AG10803 (cell line): ENCODE data around the gene PAPSS2.

Experiments
- DNase-seq: peaks from one replicate; pipeline ENCODE4 v3.0.0; 2010; ENCODE audit warnings: low read depth
- H3K4me3 ChIP-seq: 2 replicates; pipeline ENCODE4 v1.5.1; 2011; ENCODE audit warnings: mild to moderate bottlenecking, low read length, control low read depth
- TF ChIP-seq, protein P1 (sequence below): conservative IDR thresholded peaks from 2 replicates; pipeline ENCODE4 v1.5.1; 2011; ENCODE audit warnings: mild to moderate bottlenecking, low read length, control low read depth, inconsistent platforms

Gene PAPSS2

DNA sequence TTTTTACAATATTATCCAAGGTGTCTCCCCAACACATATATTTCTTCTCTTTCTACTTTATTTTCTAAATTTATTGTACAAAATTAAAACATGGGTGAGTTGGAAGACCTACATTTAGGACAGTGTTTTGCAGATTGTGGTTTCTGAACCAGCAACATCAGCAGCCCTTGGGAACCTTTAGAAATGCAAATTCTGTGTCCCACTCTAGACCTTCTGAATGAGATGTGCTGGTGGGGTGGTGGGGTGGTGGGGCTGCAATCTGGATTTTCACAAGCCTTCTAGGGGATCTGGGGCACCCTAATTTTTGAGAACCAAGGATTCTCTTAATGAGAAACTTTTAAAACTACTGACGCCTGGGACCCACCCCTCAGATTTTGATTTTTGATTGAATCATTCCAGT is 7.4 kb upstream of the PAPSS2 start:
- H3K4me3 ChIP-seq, result no peak overlapping the region
- DNase-seq, result no peak
- TF ChIP-seq, protein P1, sequence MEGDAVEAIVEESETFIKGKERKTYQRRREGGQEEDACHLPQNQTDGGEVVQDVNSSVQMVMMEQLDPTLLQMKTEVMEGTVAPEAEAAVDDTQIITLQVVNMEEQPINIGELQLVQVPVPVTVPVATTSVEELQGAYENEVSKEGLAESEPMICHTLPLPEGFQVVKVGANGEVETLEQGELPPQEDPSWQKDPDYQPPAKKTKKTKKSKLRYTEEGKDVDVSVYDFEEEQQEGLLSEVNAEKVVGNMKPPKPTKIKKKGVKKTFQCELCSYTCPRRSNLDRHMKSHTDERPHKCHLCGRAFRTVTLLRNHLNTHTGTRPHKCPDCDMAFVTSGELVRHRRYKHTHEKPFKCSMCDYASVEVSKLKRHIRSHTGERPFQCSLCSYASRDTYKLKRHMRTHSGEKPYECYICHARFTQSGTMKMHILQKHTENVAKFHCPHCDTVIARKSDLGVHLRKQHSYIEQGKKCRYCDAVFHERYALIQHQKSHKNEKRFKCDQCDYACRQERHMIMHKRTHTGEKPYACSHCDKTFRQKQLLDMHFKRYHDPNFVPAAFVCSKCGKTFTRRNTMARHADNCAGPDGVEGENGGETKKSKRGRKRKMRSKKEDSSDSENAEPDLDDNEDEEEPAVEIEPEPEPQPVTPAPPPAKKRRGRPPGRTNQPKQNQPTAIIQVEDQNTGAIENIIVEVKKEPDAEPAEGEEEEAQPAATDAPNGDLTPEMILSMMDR, result no peak

DNA sequence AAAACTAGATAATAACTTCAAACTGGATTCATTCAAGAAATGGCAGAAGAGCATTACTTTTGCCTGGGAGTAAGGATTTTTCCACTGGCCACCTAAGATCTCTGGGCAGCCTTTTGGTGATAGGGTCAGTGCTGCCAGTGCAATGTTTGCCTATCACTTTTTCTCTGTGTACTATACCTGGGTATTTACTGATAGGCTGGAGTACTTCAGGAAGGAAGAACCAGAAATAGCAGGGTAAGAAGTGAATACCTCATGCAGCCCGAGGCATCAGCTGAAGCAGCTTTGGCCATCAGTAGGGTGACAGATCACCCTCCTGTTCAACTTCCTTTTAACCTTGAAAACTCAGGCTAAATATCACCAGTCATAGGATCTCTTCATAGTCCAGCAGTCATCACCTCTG is 5.5 kb upstream of the PAPSS2 start:
- TF ChIP-seq, protein P1, result no peak
- no peak overlapping the region for H3K4me3 ChIP-seq
- DNase-seq, result no peak

DNA sequence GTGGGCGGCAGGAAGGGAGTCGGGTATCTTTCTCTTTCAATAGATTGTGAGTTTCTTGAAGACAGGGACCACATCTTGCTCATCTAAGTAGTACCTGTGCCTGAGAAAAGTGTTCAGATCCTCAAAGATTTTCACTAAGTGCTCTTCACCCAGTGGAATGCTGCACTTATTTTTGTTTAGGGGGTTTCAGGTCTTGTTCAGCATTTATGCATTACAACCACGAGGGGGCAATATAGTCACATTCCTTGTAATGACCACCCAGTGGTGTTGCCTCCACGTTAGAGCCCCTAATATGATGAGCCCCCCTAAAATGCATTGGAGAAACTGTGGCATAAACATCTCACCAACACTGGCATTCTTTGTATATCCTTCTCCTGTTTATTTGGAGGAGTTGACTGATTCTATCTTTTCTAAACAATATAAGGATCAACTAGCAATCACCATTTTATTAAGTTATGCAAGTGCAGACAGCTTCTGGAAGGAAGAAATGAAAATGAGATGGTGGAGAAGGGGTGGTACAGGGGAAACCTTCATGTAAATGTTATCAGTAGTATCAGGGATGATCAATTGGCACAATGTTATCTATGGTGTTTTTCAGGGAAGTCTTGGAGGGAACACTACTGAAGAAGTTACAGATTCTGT is 3.1 kb upstream of the PAPSS2 start:
- peak; percentile 44 for DNase-seq
- TF ChIP-seq, protein P1, result peak; percentile 73
- no peak overlapping the region for H3K4me3 ChIP-seq

DNA sequence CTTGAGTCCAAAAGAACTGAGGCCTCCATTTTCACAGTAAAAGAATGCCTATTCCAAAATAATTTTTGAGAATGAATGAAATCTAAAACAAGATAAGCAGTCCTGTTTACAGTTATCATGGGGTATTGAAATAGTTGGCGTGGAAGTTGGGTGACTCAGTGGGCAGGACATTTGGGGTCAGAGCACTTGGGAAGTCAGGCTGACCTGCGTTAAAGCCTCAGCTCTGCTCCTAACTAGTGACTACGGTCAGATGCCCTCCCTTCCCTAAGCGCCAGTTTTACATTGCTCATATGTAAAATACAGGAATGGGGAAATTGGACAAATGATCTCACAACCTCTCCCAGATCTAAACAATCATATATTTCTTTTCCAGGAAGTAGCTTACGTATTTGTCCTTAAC is 2.3 kb upstream of the PAPSS2 start:
- TF ChIP-seq, protein P1, result no peak
- no peak overlapping the region for H3K4me3 ChIP-seq
- no peak for DNase-seq

DNA sequence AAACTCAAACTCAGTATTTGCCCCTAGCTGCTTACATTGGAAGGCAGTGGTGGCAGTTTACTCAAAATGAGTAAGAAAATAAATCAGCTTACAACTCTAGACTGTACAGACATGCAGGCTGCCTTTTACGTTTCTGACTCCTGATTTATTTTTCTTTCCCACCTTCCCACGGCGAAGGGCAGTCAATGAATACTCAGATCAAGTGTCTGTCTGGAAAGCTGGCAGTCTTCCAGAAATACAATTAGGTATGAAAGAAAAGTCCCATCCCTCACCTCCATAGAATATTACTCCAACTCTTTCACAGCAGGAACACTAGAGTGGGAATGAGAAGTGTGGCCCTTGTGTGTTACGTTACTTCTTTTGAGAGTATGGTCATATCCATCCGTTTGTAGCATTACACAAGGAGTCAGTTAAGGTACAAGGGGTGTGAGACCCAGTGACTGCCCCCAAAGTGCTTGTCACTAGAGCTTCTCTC is 1.3 kb upstream of the PAPSS2 start:
- DNase-seq, result no peak
- no peak overlapping the region for H3K4me3 ChIP-seq
- TF ChIP-seq, protein P1, result no peak

DNA sequence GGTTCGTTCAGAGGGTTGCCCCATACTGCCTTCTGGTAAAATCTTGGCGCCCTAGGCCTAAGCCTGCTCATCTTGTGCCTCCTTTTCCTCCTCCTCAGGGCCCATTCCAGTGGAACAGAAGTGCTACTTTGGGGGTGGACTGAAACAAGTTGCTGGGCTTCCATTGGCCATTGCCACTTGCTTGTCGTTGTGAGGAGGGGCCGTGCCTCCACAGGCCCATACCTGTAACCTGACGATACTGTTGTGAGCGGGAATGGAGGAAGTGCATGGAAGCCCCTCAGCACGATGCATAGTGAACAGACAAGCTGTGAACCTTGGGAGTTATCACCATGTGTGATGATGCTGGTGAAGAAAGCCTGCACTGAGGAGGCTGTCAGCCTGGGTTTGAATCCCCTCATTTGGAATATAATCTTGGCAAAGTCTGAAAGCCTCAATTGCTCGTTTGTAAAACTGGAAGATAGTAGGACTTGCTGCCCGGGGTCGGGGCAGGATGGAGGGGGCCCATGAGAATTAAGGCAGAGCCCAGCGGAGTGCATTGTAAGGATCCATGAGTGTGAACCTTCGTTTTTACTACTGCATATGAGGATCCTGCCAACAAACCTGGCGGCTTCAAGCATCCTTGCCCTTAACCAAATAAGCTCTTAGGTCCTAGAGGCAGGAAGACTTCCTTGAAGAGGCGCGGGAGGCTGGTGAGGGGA is 671 bp upstream of the PAPSS2 start:
- TF ChIP-seq, protein P1, result no peak
- peak overlapping the region; percentile 88 for H3K4me3 ChIP-seq
- no peak for DNase-seq
